AG04450 (cell line): ENCODE measurements around the gene COPS9. TPM values are rescaled to one million over a fixed set of nuclear protein-coding genes. Genes with fewer than 3 reads are reported as not detected.

Source experiments
- CTCF ChIA-PET: fragments of 300-600, 350-600 bp; formaldehyde crosslinking; extraction: SDS; loops from one replicate; lab custom pipeline; 2022; ENCODE audit warnings: antibody characterized with exemption, inconsistent platforms; lab: Charles Lee
- POLR2A ChIA-PET: fragments of 350-600 bp; formaldehyde crosslinking; extraction: SDS; loops from one replicate; lab custom pipeline; 2021; ENCODE audit warnings: antibody characterized with exemption, inconsistent platforms; lab: Yijun Ruan, JAX
- DNase-seq: peaks from one replicate; pipeline ENCODE4 v3.0.0-alpha.2; 2011; ENCODE audit warnings: low read depth, low spot score
- H3K27ac ChIP-seq: one replicate; pipeline ENCODE4 v1.5.1; 2012; ENCODE audit warnings: low read depth, low read length, control low read depth
- H3K27me3 ChIP-seq: one replicate; pipeline ENCODE4 v1.6.0; 2012; ENCODE audit warnings: low read length; ENCODE audit not compliant: control insufficient read depth, insufficient read depth
- H3K4me3 ChIP-seq: 2 replicates; pipeline ENCODE4 v1.5.1; 2011; ENCODE audit warnings: mild to moderate bottlenecking, low read depth, low read length, control low read depth
- H3K9me3 ChIP-seq: 2 replicates; pipeline ENCODE4 v1.5.1; 2012; ENCODE audit warnings: low read length; ENCODE audit not compliant: control insufficient read depth, insufficient read depth
- CTCF ChIP-seq: IDR thresholded peaks from 2 replicates; pipeline ENCODE4 v1.5.1; 2011; ENCODE audit warnings: low read depth, low read length, control low read depth, inconsistent platforms
- polyA plus RNA-seq: library from polyadenylated mRNA; depleted of rRNA; stranded (reverse); fragments of >200 nt; gene quantifications from 2 replicates; pipeline ENCODE4 v1.2.3, GENCODE V29; 2011

COPS9 gene
- polyA plus RNA-seq, 1 experiment: 360 TPM

DNA sequence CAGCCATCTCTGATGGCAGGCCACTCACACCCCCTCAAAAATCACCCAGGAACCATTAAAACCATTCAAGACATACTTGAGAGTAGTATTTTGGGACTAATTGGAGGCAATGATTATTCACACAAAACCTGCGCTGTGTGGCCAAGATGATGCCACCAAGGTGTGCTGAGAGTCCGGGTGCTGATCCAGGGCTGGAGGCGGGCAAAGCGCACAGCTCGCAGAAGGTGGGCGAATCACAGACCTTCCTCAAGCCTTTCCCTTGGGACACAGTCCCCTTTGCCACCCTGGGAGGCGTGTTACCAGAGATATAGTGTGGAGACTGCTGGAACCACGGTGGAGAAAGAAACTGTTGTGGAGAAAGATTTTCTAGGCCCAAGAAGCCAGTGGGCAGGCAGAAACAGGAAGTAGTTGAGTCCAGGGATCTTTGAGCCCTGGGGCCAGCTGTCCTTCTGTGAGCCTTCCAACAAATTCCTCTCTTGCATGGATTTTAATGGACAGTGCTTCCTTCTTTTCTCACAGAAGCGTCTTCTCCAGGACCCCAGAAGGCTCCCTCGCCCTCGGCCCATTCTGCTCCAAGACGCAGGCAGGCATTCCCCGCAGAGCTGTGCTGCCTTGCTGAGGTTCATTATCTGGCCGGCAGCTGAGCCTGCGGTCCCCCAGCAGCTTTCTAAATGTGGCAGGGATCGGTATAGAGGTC lies 8.0 kb downstream of the COPS9 start:
- no peak for TF ChIP-seq CTCF
- CTCF ChIA-PET: interaction anchor here (1.1 to 1.4 kb wide), 2 partner anchors 14 to 69 kb away, joined by 3 to 4 read pairs; no protein-coding TSS in a partner anchor
- H3K27me3 ChIP-seq: no peaks in the 10 kb centered on the region
- H3K4me3 ChIP-seq: no peak overlapping the region
- no peaks in the 10 kb centered on the region for H3K9me3 ChIP-seq
- POLR2A ChIA-PET: no interaction called here
- DNase-seq: no peak
- H3K27ac ChIP-seq: no peak overlapping the region

- POLR2A ChIA-PET: no interaction called here
- no peak overlapping the region for H3K27ac ChIP-seq
- no peak overlapping the region for H3K4me3 ChIP-seq
- DNase-seq: no peak
- CTCF ChIA-PET: no interaction called here
- no peak for TF ChIP-seq CTCF
- no peaks in the 10 kb centered on the region for H3K27me3 ChIP-seq
- H3K9me3 ChIP-seq: no peaks in the 10 kb centered on the region
These were observed 8.8 kb downstream of the COPS9 start for GRCh38 chr2:240127191-240127750.

- H3K4me3 ChIP-seq: no peak overlapping the region
- ChIA-PET CTCF (no interaction called here), POLR2A (no interaction called here)
- TF ChIP-seq CTCF: no peak
- H3K27ac ChIP-seq: no peak overlapping the region
- no peaks in the 10 kb centered on the region for H3K27me3 ChIP-seq
- DNase-seq: no peak
- no peaks in the 10 kb centered on the region for H3K9me3 ChIP-seq
These were observed 9.4 kb downstream of the COPS9 start for GRCh38 chr2:240126731-240127130.

DNA sequence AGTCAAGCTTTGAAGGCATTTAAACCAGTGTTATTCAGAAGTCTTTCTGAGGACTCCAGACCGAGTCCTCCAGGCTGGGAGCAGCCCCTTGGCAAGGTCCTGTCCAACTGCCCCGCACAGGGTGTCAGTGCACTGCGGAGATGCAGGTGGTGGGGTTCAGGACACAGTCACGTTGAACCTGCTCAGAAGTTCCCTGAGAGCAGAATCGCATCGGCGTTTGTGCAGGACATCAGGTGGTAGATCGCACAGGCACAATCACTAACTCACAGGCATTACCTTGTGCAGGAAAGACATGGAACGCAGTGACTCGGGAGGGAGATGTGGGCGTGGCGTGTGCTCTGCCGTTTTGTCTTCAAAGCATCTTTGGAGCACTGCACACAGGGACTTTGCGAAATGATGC lies 10.4 kb downstream of the COPS9 start:
- no peak overlapping the region for H3K27ac ChIP-seq
- no peaks in the 10 kb centered on the region for H3K27me3 ChIP-seq
- POLR2A ChIA-PET: no interaction called here
- DNase-seq: no peak
- CTCF ChIA-PET: no interaction called here
- H3K9me3 ChIP-seq: no peaks in the 10 kb centered on the region
- TF ChIP-seq CTCF: no peak
- no peak overlapping the region for H3K4me3 ChIP-seq

DNA sequence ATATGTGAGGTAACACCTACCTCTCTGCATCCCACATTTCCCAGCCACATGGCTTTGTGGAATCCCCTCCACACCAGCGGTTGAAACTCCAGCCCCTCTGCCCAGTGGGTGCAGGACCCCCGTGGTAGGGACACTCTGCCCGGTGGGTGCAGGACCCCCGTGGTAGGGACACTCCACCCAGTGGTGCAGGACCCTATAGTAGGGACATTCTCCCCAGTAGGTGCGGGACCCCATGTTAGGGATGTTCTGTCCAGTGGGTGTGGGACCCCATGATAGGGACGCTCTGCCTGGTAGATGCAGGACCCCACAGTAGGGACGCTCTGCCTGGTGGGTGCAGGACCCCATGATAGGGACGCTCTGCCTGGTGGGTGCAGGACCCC lies 11.5 kb downstream of the COPS9 start:
- Histone ChIP-seq H3K27me3 (no peaks in the 10 kb centered on the region), H3K9me3 (no peaks in the 10 kb centered on the region), H3K27ac (no peak overlapping the region), H3K4me3 (no peak overlapping the region)
- POLR2A ChIA-PET: no interaction called here
- DNase-seq: no peak
- CTCF ChIA-PET: no interaction called here
- no peak for TF ChIP-seq CTCF
